KOPT-K1 (cell line): Measurements from ENCODE around the gene CATSPERB.
"Not testable (repeated sequence)": the region's sequence is repeated elsewhere in the genome, so short reads cannot be mapped to it uniquely, and the experiment has no call there.

Experiments
- H3K27ac ChIP-seq: fragments of 200-600 bp; sonication (generic); 2 replicates; pipeline ENCODE4 v1.5.1; 2016; ENCODE audit warnings: antibody characterized with exemption, mild to moderate bottlenecking, low read depth, low read length; ENCODE audit not compliant: poor library complexity, severe bottlenecking
- H3K36me3 ChIP-seq: fragments of 200-600 bp; sonication (generic); 2 replicates; pipeline ENCODE4 v1.5.1; 2017; ENCODE audit warnings: antibody characterized with exemption, mild to moderate bottlenecking, low read length, moderate library complexity; ENCODE audit not compliant: insufficient read depth
- H3K9me3 ChIP-seq: fragments of 200-600 bp; sonication (generic); 2 replicates; pipeline ENCODE4 v1.5.1; 2017; ENCODE audit warnings: antibody characterized with exemption, low read length, mild to moderate bottlenecking; ENCODE audit not compliant: insufficient read depth, poor library complexity, severe bottlenecking

Gene CATSPERB

GRCh38 chr14:91716999-91717398, 14.9 kb downstream of the CATSPERB start:
- H3K36me3 ChIP-seq = no peaks in the 10 kb centered on the region
- H3K27ac ChIP-seq = no peak overlapping the region
- peaks cover 4% of the 10 kb centered on the region for H3K9me3 ChIP-seq

- peaks cover 4% of the 10 kb centered on the region for H3K9me3 ChIP-seq
- no peaks in the 10 kb centered on the region for H3K36me3 ChIP-seq
- peak overlapping the region; percentile 71 for H3K27ac ChIP-seq
These were observed 17.1 kb downstream of the CATSPERB start for GRCh38 chr14:91714805-91715204.

GRCh38 chr14:91708795-91709194, 23.1 kb downstream of the CATSPERB start:
- no peaks in the 10 kb centered on the region for H3K36me3 ChIP-seq
- H3K9me3 ChIP-seq = peaks cover 17% of the 10 kb centered on the region
- H3K27ac ChIP-seq = no peak overlapping the region

- H3K27ac ChIP-seq = no peak overlapping the region
- no peaks in the 10 kb centered on the region for H3K36me3 ChIP-seq
- peaks cover 14% of the 10 kb centered on the region for H3K9me3 ChIP-seq
These were observed 24.9 kb downstream of the CATSPERB start for GRCh38 chr14:91706996-91707395.

GRCh38 chr14:91694643-91695042, 37.2 kb downstream of the CATSPERB start:
- H3K36me3 ChIP-seq = no peaks in the 10 kb centered on the region
- H3K27ac ChIP-seq = no peak overlapping the region
- H3K9me3 ChIP-seq = peaks cover 26% of the 10 kb centered on the region

- H3K36me3 ChIP-seq = no peaks in the 10 kb centered on the region
- H3K9me3 ChIP-seq = peaks cover 26% of the 10 kb centered on the region
- H3K27ac ChIP-seq = no peak overlapping the region
These were observed 38.5 kb downstream of the CATSPERB start for GRCh38 chr14:91693346-91693745.

- no peaks in the 10 kb centered on the region for H3K36me3 ChIP-seq
- no peak overlapping the region for H3K27ac ChIP-seq
- H3K9me3 ChIP-seq = peaks cover 17% of the 10 kb centered on the region
These were observed 39.8 kb downstream of the CATSPERB start for GRCh38 chr14:91692075-91692474.

GRCh38 chr14:91689608-91690007, 42.3 kb downstream of the CATSPERB start:
- H3K36me3 ChIP-seq = no peaks in the 10 kb centered on the region
- H3K27ac ChIP-seq = no peak overlapping the region
- H3K9me3 ChIP-seq = peaks cover 17% of the 10 kb centered on the region

- H3K36me3 ChIP-seq, H3K27ac ChIP-seq: not testable (repeated sequence)
- H3K9me3 ChIP-seq = peaks cover 17% of the 10 kb centered on the region
These were observed 44.5 kb downstream of the CATSPERB start for GRCh38 chr14:91687436-91687835.

- peaks cover 12% of the 10 kb centered on the region for H3K9me3 ChIP-seq
- H3K36me3 ChIP-seq = no peaks in the 10 kb centered on the region
- no peak overlapping the region for H3K27ac ChIP-seq
These were observed 46.3 kb downstream of the CATSPERB start for GRCh38 chr14:91685600-91685999.

- no peaks in the 10 kb centered on the region for H3K36me3 ChIP-seq
- H3K9me3 ChIP-seq = peaks cover 25% of the 10 kb centered on the region
- H3K27ac ChIP-seq = no peak overlapping the region
These were observed 49.9 kb downstream of the CATSPERB start for GRCh38 chr14:91681893-91682563.

GRCh38 chr14:91681118-91681517, 50.8 kb downstream of the CATSPERB start:
- Histone ChIP-seq H3K27ac (no peak overlapping the region), H3K9me3 (peaks cover 25% of the 10 kb centered on the region), H3K36me3 (no peaks in the 10 kb centered on the region)

- Histone ChIP-seq H3K36me3 (no peaks in the 10 kb centered on the region), H3K27ac (no peak overlapping the region), H3K9me3 (peaks cover 25% of the 10 kb centered on the region)
These were observed 52.6 kb downstream of the CATSPERB start for GRCh38 chr14:91679273-91679672.

GRCh38 chr14:91677687-91678086, 54.2 kb downstream of the CATSPERB start:
- H3K9me3 ChIP-seq = peaks cover 34% of the 10 kb centered on the region
- H3K36me3 ChIP-seq, H3K27ac ChIP-seq: not testable (repeated sequence)

GRCh38 chr14:91674911-91675310, 57.0 kb downstream of the CATSPERB start:
- Histone ChIP-seq H3K27ac (no peak overlapping the region), H3K9me3 (peaks cover 23% of the 10 kb centered on the region), H3K36me3 (no peaks in the 10 kb centered on the region)

GRCh38 chr14:91669867-91670266, 62.0 kb downstream of the CATSPERB start:
- no peak overlapping the region for H3K27ac ChIP-seq
- H3K9me3 ChIP-seq = peaks cover 9% of the 10 kb centered on the region
- H3K36me3 ChIP-seq = no peaks in the 10 kb centered on the region
